ENCODE results near the gene MYBPC2.
"Not testable (repeated sequence)": the region's sequence is repeated elsewhere in the genome, so short reads cannot be mapped to it uniquely, and the experiment has no call there.

Gene MYBPC2

DNA sequence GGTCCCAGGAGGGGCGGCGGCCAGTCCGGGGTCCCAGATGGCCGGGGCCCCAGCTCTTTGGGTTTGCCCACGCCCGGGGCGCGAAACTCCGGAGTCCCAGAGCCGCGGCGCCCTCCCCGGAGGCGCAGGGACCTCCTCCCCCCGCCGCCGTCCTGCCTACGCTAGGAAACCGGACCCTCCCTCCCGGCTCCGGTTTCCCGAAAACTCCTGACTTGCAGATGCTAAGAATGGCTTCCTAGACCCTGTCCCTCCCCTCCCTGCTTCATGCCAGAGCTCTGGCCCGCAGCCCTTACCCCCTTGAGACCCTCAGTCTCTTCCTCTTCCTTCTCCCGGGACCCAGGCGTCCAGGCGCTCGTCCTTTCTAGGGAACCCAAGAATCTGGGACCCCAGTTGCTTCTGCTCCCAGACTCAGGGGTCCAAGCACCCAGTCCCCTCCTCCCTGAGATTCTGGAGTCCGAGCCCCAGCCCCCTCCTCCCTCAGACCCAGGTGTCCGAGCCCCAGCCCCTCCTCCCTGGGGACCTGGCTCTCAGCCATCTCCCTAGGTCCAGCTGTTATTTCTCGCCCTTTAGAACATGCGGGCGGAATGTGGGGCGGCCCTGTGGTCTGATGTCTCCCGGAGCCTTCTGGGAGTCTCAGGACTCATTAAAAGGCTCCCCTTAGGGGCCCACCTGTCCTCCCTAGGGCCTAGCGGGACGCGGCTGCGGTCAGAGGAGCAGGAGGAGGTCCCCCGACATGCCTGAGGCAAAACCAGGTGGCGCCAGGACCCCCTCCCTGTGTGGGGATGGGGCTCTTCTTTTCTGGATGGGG lies at the start of gene MYBPC2:
TSS of gene MYBPC2 (plus strand) at position 672 of the 808 bp plus-strand sequence. CDS start at position 734, 62 bp downstream.
- H3K27ac ChIP-seq: no peak within 1 kb of the TSS
- TF ChIP-seq ZFX (IDR thresholded peaks at IDR 0.05; ENCODE audit: borderline replicate concordance): no peak
- TF ChIP-seq, protein P1, sequence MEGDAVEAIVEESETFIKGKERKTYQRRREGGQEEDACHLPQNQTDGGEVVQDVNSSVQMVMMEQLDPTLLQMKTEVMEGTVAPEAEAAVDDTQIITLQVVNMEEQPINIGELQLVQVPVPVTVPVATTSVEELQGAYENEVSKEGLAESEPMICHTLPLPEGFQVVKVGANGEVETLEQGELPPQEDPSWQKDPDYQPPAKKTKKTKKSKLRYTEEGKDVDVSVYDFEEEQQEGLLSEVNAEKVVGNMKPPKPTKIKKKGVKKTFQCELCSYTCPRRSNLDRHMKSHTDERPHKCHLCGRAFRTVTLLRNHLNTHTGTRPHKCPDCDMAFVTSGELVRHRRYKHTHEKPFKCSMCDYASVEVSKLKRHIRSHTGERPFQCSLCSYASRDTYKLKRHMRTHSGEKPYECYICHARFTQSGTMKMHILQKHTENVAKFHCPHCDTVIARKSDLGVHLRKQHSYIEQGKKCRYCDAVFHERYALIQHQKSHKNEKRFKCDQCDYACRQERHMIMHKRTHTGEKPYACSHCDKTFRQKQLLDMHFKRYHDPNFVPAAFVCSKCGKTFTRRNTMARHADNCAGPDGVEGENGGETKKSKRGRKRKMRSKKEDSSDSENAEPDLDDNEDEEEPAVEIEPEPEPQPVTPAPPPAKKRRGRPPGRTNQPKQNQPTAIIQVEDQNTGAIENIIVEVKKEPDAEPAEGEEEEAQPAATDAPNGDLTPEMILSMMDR (IDR thresholded peaks at IDR 0.05): no peak

DNA sequence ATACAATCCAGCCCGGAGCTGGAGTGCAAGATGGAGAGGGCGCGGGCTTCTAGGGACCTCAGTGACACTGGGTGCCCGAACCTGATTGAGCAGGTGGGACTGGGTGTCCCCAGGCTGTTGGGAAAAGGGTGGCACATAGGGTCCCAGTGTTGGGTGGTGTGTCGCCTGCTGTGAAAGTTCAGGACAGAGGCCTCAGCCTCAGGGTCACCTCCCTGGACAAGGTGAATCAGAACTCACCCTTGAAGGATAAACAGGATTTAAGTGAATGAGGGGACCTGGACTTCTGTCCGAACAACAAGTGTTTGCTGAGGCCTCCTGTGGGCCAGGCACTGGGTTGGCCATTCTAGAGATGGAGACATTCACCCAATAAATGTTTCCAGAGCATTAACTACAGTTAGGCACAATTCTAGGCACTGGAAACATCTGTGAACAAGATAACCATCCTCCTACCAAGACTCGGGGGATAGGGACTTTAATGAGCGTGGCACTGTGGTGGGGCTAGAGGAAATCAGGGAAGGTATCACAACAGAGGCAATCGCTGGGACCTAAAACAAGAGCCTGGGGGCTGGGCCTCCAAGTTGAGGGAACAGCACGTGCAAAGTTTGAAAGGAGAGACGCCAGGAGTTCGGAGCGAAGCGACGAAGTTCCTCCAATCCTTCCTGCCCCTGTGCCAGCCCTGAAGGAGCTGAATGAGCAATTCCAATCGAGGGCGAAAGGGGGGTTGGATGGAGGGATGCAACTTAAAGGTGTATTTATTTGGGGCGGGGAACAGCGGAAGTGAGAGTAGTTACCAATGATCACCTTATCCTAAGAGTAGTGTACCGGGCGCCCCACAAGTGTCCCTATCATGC lies 49.5 kb upstream of the MYBPC2 start:
- H3K27ac ChIP-seq: peak overlapping the region; percentile 74
- no peak for TF ChIP-seq ZFX (IDR thresholded peaks at IDR 0.05; ENCODE audit: borderline replicate concordance)
- TF ChIP-seq, protein P1 (IDR thresholded peaks at IDR 0.05): no peak

DNA sequence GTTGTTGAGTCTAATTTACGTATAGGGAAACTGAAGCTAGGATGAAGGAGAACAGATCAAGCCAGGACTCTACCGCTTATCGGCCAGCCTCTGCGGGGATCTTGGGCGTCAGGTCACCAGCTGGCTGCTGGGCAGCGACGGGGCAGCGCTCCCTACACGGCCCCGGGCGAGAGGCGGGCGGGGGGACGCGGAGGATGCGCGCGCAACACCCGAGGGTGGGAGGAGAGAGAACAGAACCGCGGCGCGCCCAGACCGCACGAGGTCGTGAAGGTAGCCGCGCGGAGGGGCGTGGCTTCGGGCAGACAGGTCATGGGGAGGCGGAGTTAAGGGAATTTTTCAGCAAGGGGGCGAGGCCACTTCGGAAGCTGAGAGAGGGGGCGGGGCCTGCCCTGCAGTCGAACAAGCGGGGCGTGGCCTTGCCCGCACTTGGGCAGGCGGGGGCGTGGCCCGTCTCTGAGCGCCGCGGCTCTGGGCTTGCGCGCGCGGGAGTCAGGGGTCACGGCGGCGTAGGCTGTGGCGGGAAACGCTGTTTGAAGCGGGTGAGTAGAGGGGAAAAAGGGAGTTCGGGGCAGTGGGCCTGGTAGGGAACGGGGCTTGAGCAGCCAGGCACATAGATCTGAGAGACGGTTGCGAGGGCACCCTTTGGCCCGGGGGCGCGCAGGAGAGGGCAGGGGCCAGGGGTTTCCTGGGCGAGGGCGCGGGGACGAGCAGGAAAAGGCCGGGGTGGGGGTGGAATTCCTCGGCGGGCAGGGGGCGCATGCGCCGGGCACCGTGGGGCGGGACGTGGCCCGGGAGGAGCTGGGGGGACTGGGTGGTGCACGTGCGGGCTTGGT lies 48.6 kb upstream of the MYBPC2 start, which contains the start of gene POLD1:
TSS of gene POLD1 (plus strand) at position 496 of the 833 bp plus-strand sequence. CDS start 14,505 bp downstream, outside the sequence.
- no peak for TF ChIP-seq ZFX (IDR thresholded peaks at IDR 0.05; ENCODE audit: borderline replicate concordance)
- TF ChIP-seq, protein P1 (IDR thresholded peaks at IDR 0.05): no peak
- H3K27ac ChIP-seq: peak within 1 kb of the TSS; percentile 74

GRCh38 chr19:50384685-50385535 lies 47.8 kb upstream of the MYBPC2 start:
- TF ChIP-seq ZFX (IDR thresholded peaks at IDR 0.05; ENCODE audit: borderline replicate concordance): no peak
- TF ChIP-seq, protein P1 (IDR thresholded peaks at IDR 0.05): no peak
- H3K27ac ChIP-seq: peak overlapping the region; percentile 74

DNA sequence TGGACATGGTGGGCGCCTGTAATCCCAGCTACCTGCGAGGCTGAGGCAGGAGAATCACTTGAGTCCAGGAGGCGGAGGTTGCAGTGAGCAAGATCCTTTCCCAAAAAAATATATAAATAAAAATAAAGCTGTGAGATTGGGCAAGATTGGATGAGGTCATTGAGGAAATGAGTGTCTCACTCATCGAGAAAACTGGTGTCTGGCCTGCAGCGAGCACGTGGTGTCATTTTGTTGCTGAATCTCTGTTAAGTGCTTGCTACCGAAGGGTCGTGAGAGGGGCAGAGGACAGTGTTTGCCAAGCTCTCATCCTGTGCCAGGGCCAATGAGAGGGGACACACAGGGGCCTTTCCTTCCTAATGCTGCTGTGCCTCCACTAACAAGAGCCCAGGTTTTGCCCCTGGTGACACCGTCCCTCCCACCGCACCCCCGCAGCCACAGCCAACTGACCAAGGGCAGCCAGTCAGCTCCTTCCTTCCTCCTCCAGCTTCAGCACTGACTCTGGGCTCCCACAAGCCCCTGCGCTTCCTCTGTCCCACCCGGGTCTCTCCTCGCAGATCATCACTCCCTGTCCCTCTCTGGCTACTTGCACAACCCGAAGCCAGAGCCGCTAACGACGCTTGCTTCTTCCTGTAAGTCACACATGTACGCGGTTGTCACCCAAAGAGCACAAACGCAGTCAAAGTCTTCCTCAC lies 45.4 kb upstream of the MYBPC2 start:
- TF ChIP-seq ZFX (IDR thresholded peaks at IDR 0.05; ENCODE audit: borderline replicate concordance): no peak
- TF ChIP-seq, protein P1 (IDR thresholded peaks at IDR 0.05): no peak
- H3K27ac ChIP-seq: no peak overlapping the region

GRCh38 chr19:50387868-50388245 lies 44.8 kb upstream of the MYBPC2 start:
- H3K27ac ChIP-seq: no peak overlapping the region
- no peak for TF ChIP-seq ZFX (IDR thresholded peaks at IDR 0.05; ENCODE audit: borderline replicate concordance)
- TF ChIP-seq, protein P1 (IDR thresholded peaks at IDR 0.05): no peak

DNA sequence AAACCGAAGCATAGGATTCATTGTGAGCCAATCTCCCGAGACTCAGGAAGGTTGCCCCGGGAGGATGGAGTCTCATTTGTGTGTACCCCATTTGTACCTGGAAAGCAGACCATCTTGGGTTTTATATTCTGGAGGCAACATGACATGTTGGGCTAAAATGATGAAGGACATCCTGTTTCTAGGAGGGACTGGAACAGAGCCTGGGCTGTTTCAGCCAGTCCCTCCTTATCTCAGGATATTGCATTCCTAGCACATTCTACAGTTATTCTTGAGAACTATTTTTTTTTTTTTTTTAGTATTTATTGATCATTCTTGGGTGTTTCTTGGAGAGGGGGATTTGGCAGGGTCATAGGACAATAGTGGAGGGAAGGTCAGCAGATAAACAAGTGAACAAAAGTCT lies 42.4 kb upstream of the MYBPC2 start:
- H3K27ac ChIP-seq: not testable (repeated sequence)

- not testable (repeated sequence) for H3K27ac ChIP-seq
Measured at GRCh38 chr19:50390952-50391351, 41.7 kb upstream of the MYBPC2 start.

Measured in 22Rv1 (cell line).